Endothelial cell of umbilical vein (primary cell): ENCODE results near the gene CBS. TPM values are rescaled to one million over a fixed set of nuclear protein-coding genes. Genes with fewer than 3 reads are reported as not detected.

ENCODE experiments used
- BruUV-seq: library from RNA; stranded (reverse); fragments of 400-500 nt; replicated peaks from 2 replicates; lab custom pipeline; 2021; lab: Mats Ljungman, UMichigan
- CTCF ChIA-PET: fragments of 300-600, 350-600 bp; sonication (Branson Sonifier 250); formaldehyde crosslinking; loops from one replicate; lab custom pipeline; 2021; ENCODE audit warnings: antibody characterized with exemption, inconsistent platforms; lab: Charles Lee
- POLR2A ChIA-PET: fragments of 300-600, 350-600 bp; sonication (Branson Sonifier 250); formaldehyde crosslinking; loops from one replicate; lab custom pipeline; 2021; ENCODE audit warnings: antibody characterized with exemption, inconsistent platforms; lab: Charles Lee
- DNase-seq: peaks from one replicate; pipeline ENCODE4 v3.0.0-alpha.2; 2011; ENCODE audit warnings: low read depth, low spot score
- FAIRE-seq: peaks from 2 replicates; lab custom pipeline; 2011; peaks lifted over from hg19 to GRCh38; lab: Jason Lieb, UNC
- H2AFZ ChIP-seq: 2 replicates; pipeline ENCODE4 v1.6.0; 2012; ENCODE audit warnings: low read depth, low read length, control low read depth, inconsistent platforms
- H3K27ac ChIP-seq: 2 replicates; pipeline ENCODE4 v1.5.1; 2011; ENCODE audit warnings: low read depth, mild to moderate bottlenecking, control low read depth, low read length, moderate library complexity; ENCODE audit not compliant: insufficient read depth
- H3K27me3 ChIP-seq, 2 experiments: 2 replicates each; pipeline versions ENCODE4 v1.6.0 to v1.6.1; 2011; ENCODE audit warnings: low read length in 2 of 2, mixed read lengths in 1 of 2; ENCODE audit not compliant: control insufficient read depth in 2 of 2, insufficient read depth in 2 of 2
- H3K36me3 ChIP-seq, 2 experiments: 2 replicates in 1 of 2; 3 replicates in 1 of 2; pipeline ENCODE4 v1.5.1; 2011; ENCODE audit warnings: low read length in 2 of 2, mild to moderate bottlenecking in 1 of 2, moderate library complexity in 1 of 2; ENCODE audit not compliant: control insufficient read depth in 2 of 2, insufficient read depth in 2 of 2; ENCODE audit errors: extremely low read depth in 1 of 2
- H3K4me1 ChIP-seq: 3 replicates; pipeline ENCODE4 v1.5.1; 2011; ENCODE audit warnings: mild to moderate bottlenecking, low read length; ENCODE audit not compliant: control insufficient read depth, insufficient read depth; ENCODE audit errors: extremely low read depth
- H3K4me2 ChIP-seq: 2 replicates; pipeline ENCODE4 v1.6.1; 2011; ENCODE audit warnings: low read length, control low read depth, mixed read lengths; ENCODE audit not compliant: insufficient read depth
- H3K4me3 ChIP-seq, 3 experiments: fragments of 200-600 bp in 1 of 3; sonication (generic), shearing (Covaris generic) in 1 of 3; replicated peaks in 1 of 3; 2 replicates each; pipeline ENCODE4 v1.5.1; 2011 to 2016; ENCODE audit warnings: control low read depth in 3 of 3, low read length in 3 of 3, mild to moderate bottlenecking in 2 of 3, inconsistent platforms in 1 of 3, low read depth in 1 of 3, moderate library complexity in 1 of 3; ENCODE audit not compliant: insufficient read depth in 1 of 3
- H3K79me2 ChIP-seq: 2 replicates; pipeline ENCODE4 v1.6.0; 2012; ENCODE audit warnings: low read length, inconsistent platforms; ENCODE audit not compliant: control insufficient read depth, insufficient read depth
- H3K9ac ChIP-seq: replicated peaks from 2 replicates; pipeline ENCODE3; 2011; ENCODE audit warnings: low read length, control low read depth; ENCODE audit not compliant: insufficient read depth; ENCODE audit errors: extremely low read depth
- H3K9me1 ChIP-seq: replicated peaks from 3 replicates; pipeline ENCODE4 v1.6.0; 2011; ENCODE audit warnings: mild to moderate bottlenecking, low read length; ENCODE audit not compliant: control insufficient read depth, insufficient read depth; ENCODE audit errors: extremely low read depth
- H3K9me3 ChIP-seq: replicated peaks from 2 replicates; pipeline ENCODE4 v1.5.1; 2012; ENCODE audit warnings: low read length, inconsistent platforms; ENCODE audit not compliant: control insufficient read depth, insufficient read depth
- H4K20me1 ChIP-seq: replicated peaks from 2 replicates; pipeline ENCODE3; 2011; ENCODE audit warnings: mild to moderate bottlenecking, low read length; ENCODE audit not compliant: control insufficient read depth, insufficient read depth; ENCODE audit errors: extremely low read depth
- EZH2 ChIP-seq: IDR thresholded peaks from 2 replicates; pipeline ENCODE4 v1.6.1; 2012; ENCODE audit warnings: borderline replicate concordance, low read depth, mild to moderate bottlenecking, moderate library complexity, low read length, inconsistent platforms; ENCODE audit not compliant: severe bottlenecking
- FOS ChIP-seq: IDR thresholded peaks from 2 replicates; pipeline ENCODE4 v1.6.1; 2011; ENCODE audit warnings: mild to moderate bottlenecking, low read length, moderate library complexity, borderline replicate concordance; ENCODE audit not compliant: insufficient read depth
- GATA2 ChIP-seq: IDR thresholded peaks from 2 replicates; pipeline ENCODE4 v1.7.0; 2011; ENCODE audit warnings: low read depth, mild to moderate bottlenecking, moderate library complexity, mixed read lengths, low read length; ENCODE audit not compliant: insufficient read length, insufficient read depth
- JUN ChIP-seq: IDR thresholded peaks from 2 replicates; pipeline ENCODE4 v1.6.1; 2011; ENCODE audit warnings: borderline replicate concordance, low read depth; ENCODE audit not compliant: insufficient read length, insufficient read depth
- MYC ChIP-seq: IDR thresholded peaks from one replicate; pipeline ENCODE4 v1.6.1; 2011; ENCODE audit warnings: mild to moderate bottlenecking, low read depth, low read length
- POLR2A ChIP-seq: IDR thresholded peaks from 2 replicates; pipeline ENCODE4 v1.6.1; 2012; ENCODE audit warnings: low read depth, mild to moderate bottlenecking, control low read depth, low read length
- POLR2AphosphoS5 ChIP-seq: IDR thresholded peaks from 2 replicates; pipeline ENCODE4 v1.6.1; 2012; ENCODE audit warnings: low read depth, mild to moderate bottlenecking, control low read depth, low read length, moderate library complexity; ENCODE audit not compliant: insufficient read depth
- dilution Hi-C: fragments of 300-500 bp; cut with MboI; formaldehyde crosslinking; loops from one replicate; pipeline ENCODE4 v1.15.0; 2019; ENCODE audit warnings: low sequenced_read_pairs; ENCODE audit not compliant: extremely low pct_ligation_motif_present
- intact Hi-C: fragments of 100-400 bp; cut with micrococcal nuclease; formaldehyde crosslinking; loops from one replicate; pipeline ENCODE4 v1.10.0; 2022
- polyA plus RNA-seq, 4 experiments: library from polyadenylated mRNA; depleted of rRNA in 3 of 4; stranded (reverse) in 3 of 4; unstranded in 1 of 4; fragments of >200 nt; gene quantifications; 2 replicates each; pipeline versions ENCODE4 v1.2.1 to v1.2.3, GENCODE V29; 2011 to 2012; ENCODE audit warnings: missing spikeins in 1 of 4
- total RNA-seq: library from RNA; stranded (reverse); gene quantifications from 2 replicates; pipeline ENCODE4 v1.2.3, GENCODE V29; 2021
- TF ChIP-seq, protein P1 (sequence below), 2 donors: IDR thresholded peaks; 1 replicate in 1 of 2; 2 replicates in 1 of 2; pipeline ENCODE4 v1.5.1; 2011; ENCODE audit warnings: low read length in 2 of 2, mild to moderate bottlenecking in 2 of 2, moderate library complexity in 2 of 2, control low read depth in 1 of 2, inconsistent platforms in 1 of 2, low read depth in 1 of 2; ENCODE audit not compliant: insufficient read depth in 1 of 2; ENCODE audit errors: extremely low read depth in 1 of 2
- TF ChIP-seq, protein P2 (sequence below): IDR thresholded peaks from 2 replicates; pipeline ENCODE4 v1.6.1; 2011; ENCODE audit not compliant: insufficient read depth, insufficient read length

Gene CBS
- total and polyA plus RNA-seq, 2 donors (not counting 3 experiments of a cell fraction or from before 2014, with no cell fraction given), result 22.0 to 92.9 TPM

DNA sequence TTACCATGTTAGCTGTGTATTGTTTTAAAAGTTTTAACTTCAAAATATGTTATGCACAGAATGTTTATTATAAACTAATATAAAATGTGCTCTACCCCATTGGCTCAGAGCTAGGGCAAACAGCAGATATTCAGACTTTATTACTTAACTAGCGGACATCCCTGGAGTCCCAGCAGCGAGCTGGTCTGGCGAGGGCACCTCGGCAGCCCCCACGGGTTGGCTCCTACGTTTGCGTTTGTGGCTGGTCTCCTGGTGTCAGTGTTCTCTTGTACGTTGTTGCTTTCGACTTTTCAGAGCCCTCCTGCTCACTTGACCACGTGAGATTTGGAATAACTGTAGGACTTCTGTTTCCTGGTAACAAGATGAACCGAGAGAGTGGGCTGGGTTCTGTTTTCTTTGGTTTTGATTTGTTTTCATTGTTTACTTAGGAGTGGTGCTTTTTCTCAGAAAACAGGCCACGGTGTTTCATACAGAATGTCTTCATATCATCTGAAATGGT lies 44.5 kb downstream of the CBS start:
- no peak overlapping the region for H3K9ac ChIP-seq
- H3K27me3 ChIP-seq, result no peaks in the 10 kb centered on the region
- peaks cover 16% of the 10 kb centered on the region for H3K4me1 ChIP-seq
- no peaks in the 10 kb centered on the region for H3K9me3 ChIP-seq
- DNase-seq, result no peak
- intact Hi-C loops, result no loop called here
- H2AFZ ChIP-seq, result no peak overlapping the region
- no peaks in the 10 kb centered on the region for H3K9me1 ChIP-seq
- no peak overlapping the region for H3K4me3 ChIP-seq
- no peak overlapping the region for H3K4me2 ChIP-seq
- dilution Hi-C loops, result no loop called here
- FAIRE-seq, result no peak
- H4K20me1 ChIP-seq, result no peaks in the 10 kb centered on the region
- no peaks in the 10 kb centered on the region for H3K79me2 ChIP-seq
- TF ChIP-seq GATA2, result no peak
- no peak for TF ChIP-seq POLR2AphosphoS5
- no peak for TF ChIP-seq FOS
- TF ChIP-seq POLR2A, result no peak
- TF ChIP-seq JUN, result no peak
- TF ChIP-seq MYC, result no peak
- TF ChIP-seq, protein P1, sequence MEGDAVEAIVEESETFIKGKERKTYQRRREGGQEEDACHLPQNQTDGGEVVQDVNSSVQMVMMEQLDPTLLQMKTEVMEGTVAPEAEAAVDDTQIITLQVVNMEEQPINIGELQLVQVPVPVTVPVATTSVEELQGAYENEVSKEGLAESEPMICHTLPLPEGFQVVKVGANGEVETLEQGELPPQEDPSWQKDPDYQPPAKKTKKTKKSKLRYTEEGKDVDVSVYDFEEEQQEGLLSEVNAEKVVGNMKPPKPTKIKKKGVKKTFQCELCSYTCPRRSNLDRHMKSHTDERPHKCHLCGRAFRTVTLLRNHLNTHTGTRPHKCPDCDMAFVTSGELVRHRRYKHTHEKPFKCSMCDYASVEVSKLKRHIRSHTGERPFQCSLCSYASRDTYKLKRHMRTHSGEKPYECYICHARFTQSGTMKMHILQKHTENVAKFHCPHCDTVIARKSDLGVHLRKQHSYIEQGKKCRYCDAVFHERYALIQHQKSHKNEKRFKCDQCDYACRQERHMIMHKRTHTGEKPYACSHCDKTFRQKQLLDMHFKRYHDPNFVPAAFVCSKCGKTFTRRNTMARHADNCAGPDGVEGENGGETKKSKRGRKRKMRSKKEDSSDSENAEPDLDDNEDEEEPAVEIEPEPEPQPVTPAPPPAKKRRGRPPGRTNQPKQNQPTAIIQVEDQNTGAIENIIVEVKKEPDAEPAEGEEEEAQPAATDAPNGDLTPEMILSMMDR (IDR thresholded peaks at IDR 0.05; ENCODE audit: extremely low read depth in 1 of 2, insufficient read depth in 1 of 2, low read depth in 1 of 2, low read length in 2 of 2), result no peak
- TF ChIP-seq EZH2, result no peak
- TF ChIP-seq, protein P2, sequence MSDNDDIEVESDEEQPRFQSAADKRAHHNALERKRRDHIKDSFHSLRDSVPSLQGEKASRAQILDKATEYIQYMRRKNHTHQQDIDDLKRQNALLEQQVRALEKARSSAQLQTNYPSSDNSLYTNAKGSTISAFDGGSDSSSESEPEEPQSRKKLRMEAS, result no peak
- no peak overlapping the region for H3K27ac ChIP-seq
- POLR2A ChIA-PET, result no interaction called here
- CTCF ChIA-PET, result no interaction called here
- BruUV-seq, result no TSS peak
- peaks cover 6 to 7% of the 10 kb centered on the region in 2 experiments for H3K36me3 ChIP-seq
